B cell (primary cell): Measurements from ENCODE around the gene BMF.

Experiments used
- EZH2 ChIP-seq: IDR thresholded peaks from 2 replicates; pipeline ENCODE4 v1.6.1; 2012; ENCODE audit warnings: borderline replicate concordance, low read depth, mild to moderate bottlenecking, moderate library complexity, low read length; ENCODE audit not compliant: insufficient read depth, poor library complexity, severe bottlenecking
- TF ChIP-seq, protein P1 (sequence below): fragments of 200-600 bp; IDR thresholded peaks from one replicate; pipeline ENCODE4 v1.8.0; 2022; ENCODE audit warnings: antibody characterized with exemption, mild to moderate bottlenecking

GRCh38 chr15:40040770-40041169 lies 67.9 kb downstream of the BMF start:
- TF ChIP-seq EZH2, result no peak
- TF ChIP-seq, protein P1, sequence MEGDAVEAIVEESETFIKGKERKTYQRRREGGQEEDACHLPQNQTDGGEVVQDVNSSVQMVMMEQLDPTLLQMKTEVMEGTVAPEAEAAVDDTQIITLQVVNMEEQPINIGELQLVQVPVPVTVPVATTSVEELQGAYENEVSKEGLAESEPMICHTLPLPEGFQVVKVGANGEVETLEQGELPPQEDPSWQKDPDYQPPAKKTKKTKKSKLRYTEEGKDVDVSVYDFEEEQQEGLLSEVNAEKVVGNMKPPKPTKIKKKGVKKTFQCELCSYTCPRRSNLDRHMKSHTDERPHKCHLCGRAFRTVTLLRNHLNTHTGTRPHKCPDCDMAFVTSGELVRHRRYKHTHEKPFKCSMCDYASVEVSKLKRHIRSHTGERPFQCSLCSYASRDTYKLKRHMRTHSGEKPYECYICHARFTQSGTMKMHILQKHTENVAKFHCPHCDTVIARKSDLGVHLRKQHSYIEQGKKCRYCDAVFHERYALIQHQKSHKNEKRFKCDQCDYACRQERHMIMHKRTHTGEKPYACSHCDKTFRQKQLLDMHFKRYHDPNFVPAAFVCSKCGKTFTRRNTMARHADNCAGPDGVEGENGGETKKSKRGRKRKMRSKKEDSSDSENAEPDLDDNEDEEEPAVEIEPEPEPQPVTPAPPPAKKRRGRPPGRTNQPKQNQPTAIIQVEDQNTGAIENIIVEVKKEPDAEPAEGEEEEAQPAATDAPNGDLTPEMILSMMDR, result no peak
